GM19238 (cell line): ENCODE measurements around the gene AURKA.

ENCODE experiments used
- DNase-seq: peaks from one replicate; pipeline ENCODE4 v3.0.0; 2011; ENCODE audit warnings: low spot score; ENCODE audit not compliant: insufficient read length

Gene AURKA

GRCh38 chr20:56392132-56392880, at the start of gene AURKA, which contains the start of gene CSTF1:
AURKA (minus strand) TSS chr20:56392215; CDS start chr20:56388197, 4,018 bp downstream.
CSTF1 (plus strand) TSS chr20:56392645; CDS start chr20:56395553, 2,908 bp downstream.
- peak; percentile 98 for DNase-seq

- DNase-seq: peak; percentile 24
These were observed 48.5 kb upstream of the AURKA start for GRCh38 chr20:56440346-56441007.

- DNase-seq: no peak
These were observed 47.8 kb upstream of the AURKA start for GRCh38 chr20:56439771-56440291.

DNA sequence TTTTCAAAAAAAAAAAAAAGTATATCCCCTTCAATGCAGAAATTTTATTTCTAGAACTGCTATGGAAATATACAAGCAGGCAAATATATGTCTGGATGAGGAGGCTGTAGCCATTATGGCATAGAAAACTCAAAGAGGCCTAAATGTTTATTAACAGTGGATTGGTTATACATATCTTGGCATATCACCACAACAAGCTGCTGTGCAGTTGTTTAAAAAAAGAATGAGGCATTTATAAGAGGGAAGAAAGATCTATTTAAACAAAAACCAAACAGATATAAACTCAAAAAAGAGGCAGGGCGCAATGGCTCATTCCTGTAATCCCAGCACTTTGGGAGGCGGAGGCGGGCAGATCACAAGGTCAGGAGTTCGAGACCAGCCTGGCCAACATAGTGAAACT, 46.3 kb upstream of the AURKA start:
- no peak for DNase-seq

- DNase-seq: no peak
These were observed 45.4 kb upstream of the AURKA start for GRCh38 chr20:56437196-56437960.

GRCh38 chr20:56433880-56434255, 41.9 kb upstream of the AURKA start:
- no peak for DNase-seq

- DNase-seq: no peak
These were observed 41.3 kb upstream of the AURKA start for GRCh38 chr20:56433221-56433879.

DNA sequence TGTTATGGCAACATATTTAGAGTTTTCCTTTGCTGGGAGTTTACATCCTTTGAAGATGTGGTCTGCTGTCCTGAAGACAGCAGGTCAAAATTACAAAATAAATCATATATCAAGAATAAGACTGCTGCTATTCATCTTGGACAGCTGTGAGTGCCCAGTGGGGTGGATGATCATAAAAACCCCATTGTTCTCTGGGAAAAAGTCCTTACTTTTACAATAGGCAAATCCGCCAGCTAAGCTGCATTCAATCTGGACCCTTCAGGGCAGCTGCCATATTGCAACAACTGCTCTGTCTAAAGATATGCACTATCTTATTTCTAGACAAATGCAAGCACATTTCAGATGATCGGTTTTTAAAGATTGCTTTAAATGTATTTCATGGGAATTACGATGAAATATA, 39.5 kb upstream of the AURKA start:
- no peak for DNase-seq

DNA sequence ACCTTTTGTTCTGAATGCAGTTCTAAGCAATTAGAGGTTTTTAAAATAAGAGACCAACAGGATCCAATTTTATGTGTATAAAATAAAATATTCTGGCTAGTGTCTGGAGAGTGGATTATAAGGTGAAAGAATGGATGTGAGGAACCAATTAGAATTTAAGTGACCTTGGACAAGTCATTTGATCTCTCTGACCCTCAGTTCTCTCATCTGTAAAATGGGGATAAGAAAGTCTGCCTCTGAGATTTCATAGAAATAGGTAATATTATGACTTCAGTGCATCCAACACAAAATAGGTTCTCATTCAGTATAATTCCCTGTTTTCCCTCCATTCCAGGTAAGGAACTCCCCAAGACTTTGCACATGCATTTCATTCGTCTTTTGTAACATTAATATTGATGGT, 38.9 kb upstream of the AURKA start:
- no peak for DNase-seq

GRCh38 chr20:56430461-56430860, 38.4 kb upstream of the AURKA start:
- no peak for DNase-seq

GRCh38 chr20:56429941-56430340, 37.9 kb upstream of the AURKA start:
- DNase-seq: no peak

DNA sequence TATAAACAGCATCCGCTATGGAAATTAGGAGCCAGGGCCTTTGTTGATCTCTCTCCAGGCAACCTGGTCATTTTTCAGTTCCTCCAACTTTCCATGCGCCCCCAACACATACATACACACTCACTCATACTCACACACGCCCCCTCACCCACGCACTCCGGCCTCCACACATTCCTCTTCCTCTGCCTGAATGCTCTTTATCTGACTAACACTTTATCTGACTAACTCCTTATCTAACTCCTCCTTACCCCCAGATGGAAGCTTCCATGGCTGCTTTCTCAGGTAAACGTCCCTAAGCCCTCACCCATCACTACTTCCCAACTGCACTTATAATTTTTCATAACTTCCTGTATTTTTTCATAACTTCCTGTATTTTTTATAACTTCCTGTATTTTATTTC, 37.5 kb upstream of the AURKA start:
- DNase-seq: no peak

DNA sequence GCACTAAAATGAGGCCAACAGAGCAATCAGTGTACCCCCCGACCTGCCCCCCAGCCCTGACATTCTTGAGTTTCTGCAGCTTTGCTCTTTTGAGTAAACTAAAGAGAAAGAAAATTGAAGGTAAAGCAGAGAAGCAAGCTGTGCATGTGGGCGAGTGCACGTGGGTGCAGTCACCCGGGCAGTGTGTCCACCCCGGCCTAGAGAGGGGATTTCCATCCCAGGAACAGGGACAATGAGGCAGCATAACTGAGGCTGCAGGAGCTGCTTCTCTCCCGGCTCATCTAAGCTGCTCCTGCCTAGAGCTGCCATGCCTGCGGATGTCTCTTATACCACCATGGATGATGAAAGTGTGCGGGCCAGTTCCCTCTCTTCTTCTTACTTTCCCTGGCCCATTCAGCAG, 36.9 kb upstream of the AURKA start:
- no peak for DNase-seq

GRCh38 chr20:56428410-56428809, 36.4 kb upstream of the AURKA start:
- no peak for DNase-seq

GRCh38 chr20:56427797-56428196, 35.8 kb upstream of the AURKA start:
- no peak for DNase-seq

- DNase-seq: no peak
These were observed 34.9 kb upstream of the AURKA start for GRCh38 chr20:56426926-56427325.

DNA sequence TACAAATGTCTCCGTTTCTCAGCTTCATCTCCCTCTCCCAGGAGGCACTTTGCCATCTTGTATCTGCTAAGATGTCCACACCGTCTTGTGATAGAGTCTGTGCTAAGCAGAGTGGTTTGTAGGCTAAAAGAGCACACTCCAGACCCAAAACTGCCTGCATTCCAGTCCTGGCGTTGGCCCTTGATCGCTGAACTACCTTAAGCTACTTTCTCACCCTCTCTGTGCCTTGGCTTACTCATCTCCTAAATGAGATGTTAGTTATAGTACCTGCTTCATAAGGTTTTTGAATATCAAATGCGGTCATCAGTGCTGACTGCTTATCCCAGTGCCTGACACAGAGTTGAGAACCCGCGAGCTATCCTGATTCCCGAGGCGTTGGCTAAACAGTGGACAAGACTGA, 34.0 kb upstream of the AURKA start:
- DNase-seq: no peak

GRCh38 chr20:56424931-56425330, 32.9 kb upstream of the AURKA start:
- no peak for DNase-seq

- DNase-seq: no peak
These were observed 31.9 kb upstream of the AURKA start for GRCh38 chr20:56423886-56424285.

DNA sequence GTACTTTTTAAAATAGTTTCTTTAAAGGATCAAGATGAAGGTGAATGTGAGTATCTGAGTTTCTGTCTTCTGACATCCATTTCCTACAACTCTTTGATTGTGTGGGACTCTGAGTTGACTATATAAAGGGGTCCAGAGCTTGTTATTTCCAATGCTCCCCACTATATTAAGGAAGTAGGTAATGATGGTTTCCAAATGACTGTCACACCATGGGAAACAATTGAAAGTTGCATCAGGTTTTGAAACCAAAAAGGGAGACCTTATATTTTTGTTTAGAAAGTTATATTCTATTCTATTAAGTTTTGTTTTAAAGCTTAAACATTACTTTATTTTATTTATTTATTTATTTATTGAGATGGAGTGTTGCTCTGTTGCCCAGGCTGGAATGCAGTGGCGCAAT, 31.2 kb upstream of the AURKA start:
- no peak for DNase-seq

DNA sequence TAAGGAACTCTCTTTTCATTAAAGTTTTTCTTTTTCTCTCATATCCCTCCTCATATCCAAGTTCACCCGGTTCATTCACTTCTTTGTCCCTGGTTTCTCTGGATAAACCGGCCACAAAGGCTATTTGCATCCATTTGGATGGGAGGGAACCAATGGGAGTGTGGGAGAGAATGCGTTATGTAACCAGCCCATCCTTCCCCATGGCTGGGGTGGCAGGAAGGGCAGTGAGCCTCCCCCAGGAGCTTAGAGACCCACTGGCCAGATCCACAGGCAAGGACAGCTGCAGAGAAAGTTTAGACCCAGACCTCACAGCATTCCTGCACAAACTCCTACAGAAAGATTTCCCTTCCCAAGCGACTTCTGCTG, 30.8 kb upstream of the AURKA start:
- DNase-seq: no peak
